D721Med (cell line): Measurements from ENCODE around the gene ENTPD2.

Experiments used
- DNase-seq: peaks from one replicate; pipeline ENCODE4 v3.0.0; 2011; ENCODE audit warnings: low spot score; ENCODE audit not compliant: insufficient read length
- FAIRE-seq: peaks from 2 replicates; lab custom pipeline; 2011; peaks lifted over from hg19 to GRCh38; lab: Jason Lieb, UNC
- TF ChIP-seq, protein P1 (sequence below): IDR thresholded peaks from 2 replicates; pipeline ENCODE4 v1.5.1; 2012; ENCODE audit warnings: mild to moderate bottlenecking, control low read depth; ENCODE audit not compliant: insufficient read depth; ENCODE audit errors: missing control alignments

ENTPD2 gene

DNA sequence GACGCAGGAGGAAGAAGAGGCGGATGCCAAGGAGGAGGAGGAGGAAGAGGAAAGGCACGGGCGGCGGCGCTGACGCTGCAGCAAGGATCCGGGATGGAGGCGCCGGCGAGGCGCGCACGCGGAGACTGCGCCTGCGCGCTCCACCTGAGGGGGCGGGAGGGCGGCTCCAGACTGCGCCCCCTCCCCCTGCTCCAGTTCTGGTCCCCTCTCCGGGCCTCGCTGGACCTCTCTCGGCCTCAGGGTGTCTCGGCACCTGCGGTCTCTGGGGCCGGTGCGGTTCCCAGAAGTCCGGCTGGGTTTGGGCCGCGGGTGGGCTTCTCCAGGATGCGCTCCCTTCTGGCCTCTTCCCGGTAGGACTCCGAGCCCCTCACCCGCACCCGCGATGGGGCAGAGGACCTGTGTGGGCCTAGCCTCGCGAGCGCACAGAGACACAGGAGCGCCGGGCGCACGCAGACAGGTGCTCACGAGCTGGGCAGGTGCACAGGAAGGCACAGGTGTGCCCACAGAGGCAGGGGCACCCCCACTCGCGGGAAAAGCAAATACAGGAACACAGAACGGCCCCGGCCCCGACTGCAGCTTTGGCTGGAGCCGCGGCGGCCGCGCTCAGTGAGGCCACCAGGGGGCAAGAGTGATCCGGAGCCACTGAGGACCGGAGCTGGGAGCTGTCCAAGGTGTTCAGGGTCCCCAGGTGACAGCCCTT, 7.6 kb downstream of the ENTPD2 start, which contains the start of gene NPDC1:
Gene NPDC1, minus strand, starts transcription at position 90 of the 700 bp plus-strand sequence. CDS start 188 bp downstream, outside the sequence.
- TF ChIP-seq, protein P1, sequence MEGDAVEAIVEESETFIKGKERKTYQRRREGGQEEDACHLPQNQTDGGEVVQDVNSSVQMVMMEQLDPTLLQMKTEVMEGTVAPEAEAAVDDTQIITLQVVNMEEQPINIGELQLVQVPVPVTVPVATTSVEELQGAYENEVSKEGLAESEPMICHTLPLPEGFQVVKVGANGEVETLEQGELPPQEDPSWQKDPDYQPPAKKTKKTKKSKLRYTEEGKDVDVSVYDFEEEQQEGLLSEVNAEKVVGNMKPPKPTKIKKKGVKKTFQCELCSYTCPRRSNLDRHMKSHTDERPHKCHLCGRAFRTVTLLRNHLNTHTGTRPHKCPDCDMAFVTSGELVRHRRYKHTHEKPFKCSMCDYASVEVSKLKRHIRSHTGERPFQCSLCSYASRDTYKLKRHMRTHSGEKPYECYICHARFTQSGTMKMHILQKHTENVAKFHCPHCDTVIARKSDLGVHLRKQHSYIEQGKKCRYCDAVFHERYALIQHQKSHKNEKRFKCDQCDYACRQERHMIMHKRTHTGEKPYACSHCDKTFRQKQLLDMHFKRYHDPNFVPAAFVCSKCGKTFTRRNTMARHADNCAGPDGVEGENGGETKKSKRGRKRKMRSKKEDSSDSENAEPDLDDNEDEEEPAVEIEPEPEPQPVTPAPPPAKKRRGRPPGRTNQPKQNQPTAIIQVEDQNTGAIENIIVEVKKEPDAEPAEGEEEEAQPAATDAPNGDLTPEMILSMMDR: peak; percentile 67
- FAIRE-seq (no peak), DNase-seq (peak; percentile 97)

DNA sequence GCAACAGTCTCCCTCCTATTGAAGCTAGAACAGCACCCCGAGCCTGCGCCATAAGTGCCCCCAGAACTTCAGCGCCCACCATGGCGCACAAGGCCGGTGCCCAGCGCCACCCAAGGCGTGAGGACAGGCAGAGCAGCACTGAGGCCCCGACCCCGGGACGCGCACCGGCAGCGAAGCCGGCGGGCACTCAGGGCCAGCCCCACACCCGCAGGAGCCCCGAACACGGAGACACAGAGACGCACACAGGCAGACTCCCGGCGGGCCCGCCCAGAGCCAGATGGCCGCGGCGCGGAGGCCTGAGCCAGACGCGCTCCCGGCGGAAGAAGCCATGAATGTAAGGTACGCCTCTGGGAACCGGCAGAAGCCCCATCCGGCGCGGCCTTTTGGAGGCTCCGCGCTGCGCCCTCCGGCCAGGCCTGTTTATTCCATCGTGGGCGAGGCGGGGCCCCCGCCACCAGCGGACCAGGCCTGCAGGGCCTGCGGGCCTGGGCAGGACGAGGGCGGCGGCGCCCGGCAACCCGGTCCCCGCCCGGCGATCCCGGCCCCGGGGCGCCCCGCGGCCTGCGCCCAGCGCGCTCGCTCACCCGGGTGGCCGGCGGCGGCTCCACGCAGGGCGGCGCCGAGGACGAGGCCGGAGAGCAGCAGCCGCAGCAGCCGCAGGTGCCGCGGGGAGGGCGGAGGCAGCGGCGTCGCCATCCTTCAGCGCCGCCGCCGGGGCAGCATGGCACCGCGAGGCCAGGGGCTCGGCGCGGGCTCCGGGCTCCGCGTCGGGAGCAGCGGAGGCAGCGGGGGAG, 8.4 kb downstream of the ENTPD2 start:
- FAIRE-seq (no peak), DNase-seq (no peak)
- TF ChIP-seq, protein P1: no peak

DNA sequence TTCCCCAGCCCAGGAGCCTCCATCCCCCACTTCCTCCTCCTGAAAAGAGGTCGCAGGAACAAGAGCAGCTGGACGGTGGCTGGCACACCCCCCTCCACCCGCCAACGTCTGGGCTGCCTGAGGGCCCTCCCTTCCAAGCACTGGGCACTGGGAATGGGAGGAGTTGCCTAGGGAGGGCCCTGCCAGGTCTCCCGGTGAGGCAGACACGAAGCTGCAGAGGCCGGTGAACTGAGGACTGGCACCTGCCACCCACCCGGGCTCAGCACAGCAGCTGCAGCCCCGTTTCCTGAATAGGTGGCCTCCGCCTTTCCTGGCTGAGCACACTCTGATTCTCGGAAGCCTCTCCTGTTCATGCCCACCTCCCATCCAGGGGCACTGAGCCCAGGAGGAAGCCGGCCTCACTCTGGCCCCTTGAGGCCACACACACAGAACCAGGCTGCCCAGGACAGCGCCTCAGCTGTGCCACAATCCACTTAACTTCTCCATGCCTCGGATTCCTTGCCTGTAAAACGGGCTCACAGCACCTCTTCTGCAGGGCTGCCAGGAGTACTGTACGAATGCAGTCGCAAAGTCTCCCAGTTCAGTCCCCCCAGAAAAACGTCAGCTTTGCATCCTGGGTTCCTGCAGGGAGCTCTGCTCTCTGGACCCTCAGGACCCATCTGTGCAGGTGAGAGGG, 9.2 kb downstream of the ENTPD2 start:
- FAIRE-seq (no peak), DNase-seq (no peak)
- TF ChIP-seq, protein P1: no peak

DNA sequence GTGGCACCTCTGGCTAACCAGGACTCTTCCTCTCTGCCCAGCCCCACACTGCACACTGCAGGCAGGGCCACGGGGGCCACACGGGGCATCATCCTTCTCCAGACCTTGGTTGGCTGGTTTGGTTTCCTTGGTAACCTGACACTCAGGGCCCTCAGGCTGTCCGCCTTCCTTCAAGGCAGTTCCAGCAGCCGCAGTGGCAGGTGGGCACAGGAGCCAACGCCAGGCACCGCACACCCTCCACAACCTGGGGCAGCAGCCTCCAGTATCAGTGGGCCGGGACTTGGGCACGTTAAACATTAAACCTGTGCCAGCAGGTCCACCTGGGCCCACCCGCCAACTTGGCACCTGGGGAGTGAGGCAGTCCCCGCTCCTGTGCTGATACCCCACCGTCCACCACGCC, 9.8 kb downstream of the ENTPD2 start:
- TF ChIP-seq, protein P1: no peak
- DNase-seq (no peak), FAIRE-seq (no peak)

DNA sequence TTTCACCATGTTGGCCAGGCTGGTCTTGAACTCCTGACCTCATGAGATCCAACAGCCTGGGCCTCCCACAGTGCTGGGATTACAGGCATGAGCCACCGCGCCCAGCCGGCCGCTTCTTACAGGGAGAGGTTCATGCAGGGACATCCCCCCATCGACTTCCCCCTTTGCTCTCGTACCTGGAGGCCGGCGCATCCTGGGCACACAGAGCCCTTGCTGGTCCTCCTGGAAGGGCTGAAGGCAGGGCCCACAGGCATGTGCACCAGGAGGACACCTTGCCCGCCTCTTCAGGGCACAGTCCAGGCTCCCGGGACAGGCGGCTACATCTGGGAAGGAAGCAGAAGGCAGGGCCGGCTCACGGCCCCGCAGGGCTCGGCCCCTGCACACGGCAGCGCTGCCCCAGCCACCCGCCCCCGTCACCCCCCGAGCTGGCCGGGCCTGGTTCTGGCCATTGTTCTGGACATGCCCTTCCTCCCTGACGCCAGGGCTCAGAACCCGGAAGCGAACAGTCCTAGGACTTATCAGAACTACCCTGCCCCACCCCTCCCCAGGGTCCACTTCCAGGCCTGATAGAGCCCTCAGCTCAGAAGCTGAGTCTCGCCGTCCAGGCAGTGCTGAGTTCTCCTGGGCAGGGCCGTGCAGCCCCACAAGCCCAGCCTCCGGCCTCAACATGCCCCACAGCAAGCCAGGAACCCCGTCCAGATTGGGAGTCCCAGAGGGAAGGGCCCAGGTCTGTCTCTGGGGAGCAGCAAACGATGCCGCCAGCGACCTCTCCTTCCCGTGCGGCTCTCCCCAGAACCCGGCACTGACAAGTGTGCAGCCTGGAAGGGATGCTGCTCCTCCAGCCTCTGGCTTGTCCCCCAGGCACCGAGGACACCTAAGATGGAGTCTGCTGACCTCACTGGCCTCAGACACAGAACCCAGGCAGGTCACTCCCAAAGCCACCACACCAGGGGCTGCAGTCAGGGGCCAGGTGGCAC, 10.8 kb downstream of the ENTPD2 start:
- DNase-seq: no peak
- FAIRE-seq: no peak
- TF ChIP-seq, protein P1: no peak

DNA sequence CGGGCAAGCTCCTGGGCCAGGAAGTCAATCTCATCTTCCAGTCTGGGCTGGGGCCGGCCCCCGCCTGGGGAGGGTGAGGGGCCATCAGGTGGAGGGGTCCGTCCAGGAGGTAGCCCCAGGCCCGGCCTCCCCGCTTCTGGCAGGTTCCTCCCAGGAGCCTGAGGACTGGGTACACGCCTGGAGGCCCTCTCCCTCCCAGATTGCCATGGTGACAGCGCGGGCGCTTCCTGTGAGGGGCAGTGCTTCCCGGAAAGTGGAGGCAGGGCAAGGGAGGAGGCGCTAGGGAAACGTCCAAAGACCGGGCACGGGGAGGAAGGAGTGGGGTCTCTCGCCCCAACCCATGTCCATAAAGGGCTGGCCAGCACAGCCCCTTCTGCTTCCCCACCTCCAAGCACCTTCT, 12.7 kb downstream of the ENTPD2 start:
- no peak for FAIRE-seq

More for the DNA sequence above, 12.7 kb downstream of the ENTPD2 start:
- no peak for DNase-seq
- TF ChIP-seq, protein P1: no peak
